Activated naive CD4-positive, alpha-beta T cell treated with anti-CD3 and anti-CD28 coated beads, Interleukin-2, amount 50 U/mL, for 16 hours (primary cell): ENCODE data around the gene PKP3.
"Not testable (repeated sequence)": the region's sequence is repeated elsewhere in the genome, so short reads cannot be mapped to it uniquely, and the experiment has no call there.

Source experiments
- DNase-seq: peaks from one replicate; pipeline ENCODE4 v3.0.0-alpha.2; 2020

The PKP3 gene

GRCh38 chr11:394034-394857, at the start of gene PKP3:
PKP3 (plus strand) TSS chr11:394209; CDS start chr11:394293, 84 bp downstream.
- no peak for DNase-seq

- DNase-seq, result no peak
Measured at GRCh38 chr11:344836-345578, 49.0 kb upstream of the PKP3 start.

- DNase-seq, result no peak
Measured at GRCh38 chr11:346529-346928, 47.5 kb upstream of the PKP3 start.

- not testable (repeated sequence) for DNase-seq
Measured at GRCh38 chr11:349270-349954, 44.6 kb upstream of the PKP3 start.

- DNase-seq, result not testable (repeated sequence)
Measured at GRCh38 chr11:350033-350722, 43.8 kb upstream of the PKP3 start.

- DNase-seq, result no peak
Measured at GRCh38 chr11:350723-351255, 43.2 kb upstream of the PKP3 start.

GRCh38 chr11:351411-351810, 42.6 kb upstream of the PKP3 start:
- DNase-seq, result no peak

- no peak for DNase-seq
Measured at GRCh38 chr11:352456-353031, 41.5 kb upstream of the PKP3 start.

GRCh38 chr11:353179-353873, 40.7 kb upstream of the PKP3 start:
- DNase-seq, result no peak

- DNase-seq, result peak; percentile 89
Measured at GRCh38 chr11:355581-356458, 38.2 kb upstream of the PKP3 start.

- no peak for DNase-seq
Measured at GRCh38 chr11:356610-357009, 37.4 kb upstream of the PKP3 start.

GRCh38 chr11:357582-357981, 36.4 kb upstream of the PKP3 start:
- DNase-seq, result no peak

- no peak for DNase-seq
Measured at GRCh38 chr11:358129-358800, 35.7 kb upstream of the PKP3 start.

GRCh38 chr11:359181-359714, 34.8 kb upstream of the PKP3 start:
- no peak for DNase-seq

GRCh38 chr11:360326-361280, 33.4 kb upstream of the PKP3 start:
- no peak for DNase-seq

- no peak for DNase-seq
Measured at GRCh38 chr11:362642-363442, 31.2 kb upstream of the PKP3 start.

GRCh38 chr11:363443-363805, 30.6 kb upstream of the PKP3 start:
- not testable (repeated sequence) for DNase-seq
